Measurements from ENCODE around the gene TFAP2C. TPM values are rescaled to one million over a fixed set of nuclear protein-coding genes. Genes with fewer than 3 reads are reported as not detected.
"Not testable (repeated sequence)": the region's sequence is repeated elsewhere in the genome, so short reads cannot be mapped to it uniquely, and the experiment has no call there.

The TFAP2C gene
- total RNA-seq, 2 donors from 2014 or later: not detected

- Mint-ChIP-seq H3K36me3 (ENCODE audit: low read depth) (no peaks in the 10 kb centered on the region), H3K4me3 (no peak overlapping the region), H3K4me1 (no peaks in the 10 kb centered on the region), H3K9me3 (no peaks in the 10 kb centered on the region), H3K27me3 (no peaks in the 10 kb centered on the region), H3K27ac (no peak overlapping the region)
- ATAC-seq (replicated peaks): no peak
Observed at GRCh38 chr20:56653211-56653610, 24.1 kb downstream of the TFAP2C start.

- ATAC-seq (replicated peaks): no peak
- Mint-ChIP-seq H3K4me3 (no peak overlapping the region), H3K27ac (no peak overlapping the region), H3K4me1 (no peaks in the 10 kb centered on the region), H3K27me3 (peaks cover 3% of the 10 kb centered on the region), H3K36me3 (ENCODE audit: low read depth) (no peaks in the 10 kb centered on the region), H3K9me3 (no peaks in the 10 kb centered on the region)
Observed at GRCh38 chr20:56656632-56657031, 27.5 kb downstream of the TFAP2C start.

DNA sequence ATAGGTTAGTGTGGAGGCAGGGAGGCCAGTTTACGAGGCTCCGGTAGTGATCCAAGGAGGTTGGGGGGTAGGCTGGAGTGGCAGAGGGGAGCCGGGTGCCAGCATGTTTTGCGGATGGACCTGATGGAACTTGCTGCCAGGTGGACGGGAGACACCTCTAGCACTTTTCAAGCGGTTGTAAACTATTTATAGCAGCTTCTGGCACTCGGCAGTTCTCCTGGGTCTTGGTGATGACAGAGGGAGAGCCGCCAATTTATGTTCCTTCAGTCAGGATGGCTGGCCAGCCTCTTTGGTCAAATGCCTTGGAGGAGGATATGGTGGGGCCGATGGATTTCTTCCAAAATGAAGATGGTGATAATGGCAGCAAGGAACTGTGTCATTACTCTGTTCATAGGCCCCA is 28.8 kb downstream of the TFAP2C start:
- no peak for ATAC-seq (replicated peaks)
- H3K4me1 Mint-ChIP-seq: no peaks in the 10 kb centered on the region
- no peak overlapping the region for H3K4me3 Mint-ChIP-seq
- no peaks in the 10 kb centered on the region for H3K9me3 Mint-ChIP-seq
- H3K27me3 Mint-ChIP-seq: peaks cover 3% of the 10 kb centered on the region
- H3K27ac Mint-ChIP-seq: no peak overlapping the region
- no peaks in the 10 kb centered on the region for H3K36me3 Mint-ChIP-seq (ENCODE audit: low read depth)

- ATAC-seq (replicated peaks); H3K4me1 Mint-ChIP-seq; H3K27me3 Mint-ChIP-seq; H3K27ac Mint-ChIP-seq; H3K9me3 Mint-ChIP-seq; H3K36me3 Mint-ChIP-seq (ENCODE audit: low read depth); H3K4me3 Mint-ChIP-seq: not testable (repeated sequence)
Observed at GRCh38 chr20:56658341-56658947, 29.3 kb downstream of the TFAP2C start.

GRCh38 chr20:56663660-56664059 is 34.6 kb downstream of the TFAP2C start:
- Mint-ChIP-seq H3K36me3 (ENCODE audit: low read depth) (no peaks in the 10 kb centered on the region), H3K4me3 (no peak overlapping the region), H3K27me3 (peaks cover 3% of the 10 kb centered on the region), H3K27ac (no peak overlapping the region), H3K9me3 (no peaks in the 10 kb centered on the region), H3K4me1 (no peaks in the 10 kb centered on the region)
- ATAC-seq (replicated peaks): no peak

GRCh38 chr20:56664796-56665195 is 35.7 kb downstream of the TFAP2C start:
- Mint-ChIP-seq H3K27me3 (peaks cover 3% of the 10 kb centered on the region), H3K4me3 (no peak overlapping the region), H3K36me3 (ENCODE audit: low read depth) (no peaks in the 10 kb centered on the region), H3K4me1 (no peaks in the 10 kb centered on the region), H3K27ac (no peak overlapping the region), H3K9me3 (no peaks in the 10 kb centered on the region)
- no peak for ATAC-seq (replicated peaks)

GRCh38 chr20:56665806-56666205 is 36.7 kb downstream of the TFAP2C start:
- Mint-ChIP-seq H3K36me3 (ENCODE audit: low read depth) (no peaks in the 10 kb centered on the region), H3K9me3 (no peaks in the 10 kb centered on the region), H3K4me1 (no peaks in the 10 kb centered on the region), H3K27me3 (no peaks in the 10 kb centered on the region), H3K27ac (no peak overlapping the region), H3K4me3 (no peak overlapping the region)
- ATAC-seq (replicated peaks): no peak

DNA sequence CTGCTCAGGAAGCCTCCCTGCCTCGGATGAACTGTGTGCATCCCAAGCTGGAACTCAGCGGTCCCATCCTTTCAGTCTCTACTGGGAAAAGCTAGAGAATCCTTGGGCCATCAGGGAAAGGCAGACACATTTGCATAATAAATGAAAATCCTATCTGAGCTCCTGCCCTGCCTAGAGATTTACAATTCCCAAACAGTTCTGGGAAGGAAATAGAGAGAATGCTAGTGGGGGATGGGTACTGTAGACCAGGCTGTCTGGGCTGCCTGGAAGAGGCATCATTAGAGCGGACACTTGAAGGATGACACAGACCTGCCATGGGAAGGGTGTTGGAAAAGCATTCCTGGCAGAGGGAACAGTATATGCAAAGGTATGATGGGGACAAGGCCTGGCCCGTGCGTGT is 44.3 kb downstream of the TFAP2C start:
- Mint-ChIP-seq H3K27me3 (peaks cover 4% of the 10 kb centered on the region), H3K4me1 (peaks cover 5% of the 10 kb centered on the region), H3K4me3 (no peak overlapping the region), H3K9me3 (no peaks in the 10 kb centered on the region), H3K27ac (no peak overlapping the region), H3K36me3 (ENCODE audit: low read depth) (no peaks in the 10 kb centered on the region)
- no peak for ATAC-seq (replicated peaks)

DNA sequence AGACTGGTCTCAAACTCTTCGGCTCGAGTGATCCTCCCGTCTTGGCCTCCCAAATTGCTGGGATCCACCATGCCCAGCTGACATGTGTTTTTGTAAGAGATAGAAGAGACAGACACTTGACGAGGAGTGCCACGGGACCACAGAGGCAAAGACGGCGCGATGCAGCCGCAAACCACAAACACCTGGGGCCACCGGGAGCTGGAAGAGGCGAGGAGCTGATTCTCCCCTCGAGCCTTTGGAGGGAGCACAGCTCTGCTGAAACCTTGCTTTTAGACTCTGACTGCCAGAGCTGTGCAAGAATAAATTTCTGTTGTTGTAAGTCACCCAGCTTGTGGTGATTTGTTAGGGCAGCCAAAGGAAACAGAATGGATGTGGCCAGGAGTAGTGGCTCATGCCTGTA is 46.9 kb downstream of the TFAP2C start:
- H3K4me3 Mint-ChIP-seq: no peak overlapping the region
- no peak for ATAC-seq (replicated peaks)
- no peaks in the 10 kb centered on the region for H3K9me3 Mint-ChIP-seq
- no peaks in the 10 kb centered on the region for H3K36me3 Mint-ChIP-seq (ENCODE audit: low read depth)
- peaks cover 5% of the 10 kb centered on the region for H3K4me1 Mint-ChIP-seq
- no peak overlapping the region for H3K27ac Mint-ChIP-seq
- peaks cover 4% of the 10 kb centered on the region for H3K27me3 Mint-ChIP-seq

- Mint-ChIP-seq H3K27me3 (peaks cover 4% of the 10 kb centered on the region), H3K27ac (no peak overlapping the region), H3K4me3 (no peak overlapping the region), H3K9me3 (no peaks in the 10 kb centered on the region), H3K4me1 (peaks cover 5% of the 10 kb centered on the region), H3K36me3 (ENCODE audit: low read depth) (no peaks in the 10 kb centered on the region)
- ATAC-seq (replicated peaks): no peak
Observed at GRCh38 chr20:56676679-56677078, 47.6 kb downstream of the TFAP2C start.

DNA sequence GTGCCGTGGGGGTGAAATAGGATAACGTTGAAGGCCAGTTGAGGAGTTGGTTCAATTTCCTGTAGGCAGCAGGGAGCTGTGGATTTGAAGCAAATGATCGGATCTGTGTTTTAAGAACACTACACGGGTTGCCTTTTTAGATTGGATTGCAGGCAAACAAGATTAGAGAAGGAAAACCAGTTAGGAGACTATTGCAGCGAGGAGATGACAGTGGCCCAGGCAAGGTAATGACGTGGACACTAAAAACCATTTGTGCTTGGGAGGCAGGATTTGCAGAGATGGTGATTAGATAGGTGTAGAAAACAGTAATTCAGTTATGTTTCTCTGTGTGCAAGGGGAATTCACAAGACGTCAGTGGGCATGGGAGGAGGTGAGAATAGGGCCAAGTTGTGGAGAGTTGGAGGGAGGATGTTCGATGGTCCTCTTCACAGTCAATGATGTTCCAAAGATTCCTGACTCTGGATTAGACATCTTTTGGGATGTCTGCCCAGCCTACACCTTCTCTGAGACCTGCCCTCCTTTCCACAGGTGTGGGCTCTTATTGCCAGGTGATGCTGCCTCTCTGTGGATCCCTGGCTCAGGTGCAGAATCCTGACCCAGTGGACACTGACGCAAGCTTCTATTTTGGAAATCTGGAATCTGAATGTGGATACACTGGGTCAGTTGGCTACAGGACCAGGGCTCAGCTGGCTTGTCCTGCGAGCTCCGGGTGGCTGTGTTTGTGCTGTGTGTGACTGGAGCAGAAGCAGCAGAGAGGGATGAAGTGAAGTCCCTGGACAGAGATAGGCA is 54.2 kb downstream of the TFAP2C start:
- ATAC-seq (replicated peaks): no peak
- no peaks in the 10 kb centered on the region for H3K4me1 Mint-ChIP-seq
- no peak overlapping the region for H3K27ac Mint-ChIP-seq
- H3K9me3 Mint-ChIP-seq: no peaks in the 10 kb centered on the region
- no peaks in the 10 kb centered on the region for H3K36me3 Mint-ChIP-seq (ENCODE audit: low read depth)
- peaks cover 7% of the 10 kb centered on the region for H3K27me3 Mint-ChIP-seq
- H3K4me3 Mint-ChIP-seq: no peak overlapping the region

- Mint-ChIP-seq H3K4me3 (no peak overlapping the region), H3K27ac (no peak overlapping the region), H3K27me3 (peaks cover 10% of the 10 kb centered on the region), H3K4me1 (no peaks in the 10 kb centered on the region), H3K36me3 (ENCODE audit: low read depth) (no peaks in the 10 kb centered on the region), H3K9me3 (no peaks in the 10 kb centered on the region)
- no peak for ATAC-seq (replicated peaks)
Observed at GRCh38 chr20:56685879-56686278, 56.8 kb downstream of the TFAP2C start.

DNA sequence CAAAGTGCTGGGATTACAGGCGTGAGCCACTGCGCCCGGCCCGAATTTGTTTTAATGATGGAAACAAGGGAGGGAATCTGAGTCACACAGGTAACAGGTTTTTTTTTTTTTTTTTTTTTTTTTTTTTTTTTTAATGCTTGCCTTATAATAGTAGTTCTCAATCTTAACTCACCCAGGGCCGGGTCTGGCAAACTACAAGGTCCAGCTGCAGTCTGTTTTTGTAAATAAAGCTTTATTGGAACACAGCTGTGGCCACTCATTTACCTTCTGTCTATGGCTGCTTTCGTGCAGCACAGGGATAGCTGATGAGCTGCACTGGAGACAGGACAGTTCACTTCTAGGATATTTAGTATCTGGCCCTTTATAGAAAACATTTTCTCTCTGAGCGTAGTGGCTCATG is 58.0 kb downstream of the TFAP2C start:
- Mint-ChIP-seq H3K27ac (no peak overlapping the region), H3K27me3 (peaks cover 10% of the 10 kb centered on the region), H3K9me3 (no peaks in the 10 kb centered on the region), H3K36me3 (ENCODE audit: low read depth) (no peaks in the 10 kb centered on the region), H3K4me3 (no peak overlapping the region), H3K4me1 (no peaks in the 10 kb centered on the region)
- ATAC-seq (replicated peaks): no peak

- Mint-ChIP-seq H3K4me1 (no peaks in the 10 kb centered on the region), H3K36me3 (ENCODE audit: low read depth) (no peaks in the 10 kb centered on the region), H3K4me3 (no peak overlapping the region), H3K27me3 (peaks cover 6% of the 10 kb centered on the region), H3K9me3 (no peaks in the 10 kb centered on the region), H3K27ac (no peak overlapping the region)
- no peak for ATAC-seq (replicated peaks)
Observed at GRCh38 chr20:56688106-56688505, 59.0 kb downstream of the TFAP2C start.
